C4-2B (cell line): Measurements from ENCODE around the gene POLR1H.

Experiments used
- ZFX ChIP-seq: fragments of 450-650 bp; IDR thresholded peaks from 2 replicates; pipeline ENCODE4 v1.6.1; 2017
- TF ChIP-seq, protein P1 (sequence below): fragments of 450-650 bp; conservative IDR thresholded peaks from 2 replicates; pipeline ENCODE4 v1.5.1; 2017; ENCODE audit warnings: mild to moderate bottlenecking

GRCh38 chr6:30103872-30104179, 42.8 kb downstream of the POLR1H start:
- TF ChIP-seq, protein P1, sequence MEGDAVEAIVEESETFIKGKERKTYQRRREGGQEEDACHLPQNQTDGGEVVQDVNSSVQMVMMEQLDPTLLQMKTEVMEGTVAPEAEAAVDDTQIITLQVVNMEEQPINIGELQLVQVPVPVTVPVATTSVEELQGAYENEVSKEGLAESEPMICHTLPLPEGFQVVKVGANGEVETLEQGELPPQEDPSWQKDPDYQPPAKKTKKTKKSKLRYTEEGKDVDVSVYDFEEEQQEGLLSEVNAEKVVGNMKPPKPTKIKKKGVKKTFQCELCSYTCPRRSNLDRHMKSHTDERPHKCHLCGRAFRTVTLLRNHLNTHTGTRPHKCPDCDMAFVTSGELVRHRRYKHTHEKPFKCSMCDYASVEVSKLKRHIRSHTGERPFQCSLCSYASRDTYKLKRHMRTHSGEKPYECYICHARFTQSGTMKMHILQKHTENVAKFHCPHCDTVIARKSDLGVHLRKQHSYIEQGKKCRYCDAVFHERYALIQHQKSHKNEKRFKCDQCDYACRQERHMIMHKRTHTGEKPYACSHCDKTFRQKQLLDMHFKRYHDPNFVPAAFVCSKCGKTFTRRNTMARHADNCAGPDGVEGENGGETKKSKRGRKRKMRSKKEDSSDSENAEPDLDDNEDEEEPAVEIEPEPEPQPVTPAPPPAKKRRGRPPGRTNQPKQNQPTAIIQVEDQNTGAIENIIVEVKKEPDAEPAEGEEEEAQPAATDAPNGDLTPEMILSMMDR = no peak
- no peak for TF ChIP-seq ZFX
